GM12878 (cell line): ENCODE measurements around the gene GFOD2. TPM values are rescaled to one million over a fixed set of nuclear protein-coding genes. Genes with fewer than 3 reads are reported as not detected.

ENCODE experiments used
- BCL3 ChIP-seq: IDR thresholded peaks from 2 replicates; pipeline ENCODE4 v1.6.1; 2011; ENCODE audit warnings: borderline replicate concordance, low read depth, mild to moderate bottlenecking, moderate library complexity, low read length; ENCODE audit not compliant: insufficient read depth, poor library complexity, severe bottlenecking
- CHD1 ChIP-seq: IDR thresholded peaks from 2 replicates; pipeline ENCODE4 v1.6.1; 2012; ENCODE audit warnings: low read depth, low read length, improper control_type of control experiment
- FOS ChIP-seq: IDR thresholded peaks from 3 replicates; pipeline ENCODE4 v1.6.1; 2011; ENCODE audit warnings: borderline replicate concordance; ENCODE audit not compliant: insufficient read length; ENCODE audit errors: extremely low read depth
- LARP7 ChIP-seq: fragments of 450-650 bp; IDR thresholded peaks from 2 replicates; pipeline ENCODE4 v1.6.1; 2017; ENCODE audit warnings: mild to moderate bottlenecking
- MYB ChIP-seq: fragments of 150-350 bp; IDR thresholded peaks from 2 replicates; pipeline ENCODE4 v1.6.1; 2014; ENCODE audit warnings: mild to moderate bottlenecking, low read depth, low read length, borderline replicate concordance
- NFYB ChIP-seq: IDR thresholded peaks from 2 replicates; pipeline ENCODE4 v1.6.1; 2011; ENCODE audit warnings: low read depth, mild to moderate bottlenecking, low read length, improper control_type of control experiment, moderate library complexity; ENCODE audit not compliant: insufficient read depth
- PKNOX1 ChIP-seq: fragments of 450-650 bp; IDR thresholded peaks from 2 replicates; pipeline ENCODE4 v1.6.1; 2016; ENCODE audit warnings: mild to moderate bottlenecking
- RCOR1 ChIP-seq: conservative IDR thresholded peaks from 2 replicates; pipeline ENCODE4 v1.6.1; 2012; ENCODE audit warnings: low read depth, low read length, improper control_type of control experiment
- RELA ChIP-seq: fragments of 450-650 bp; IDR thresholded peaks from 2 replicates; pipeline ENCODE4 v1.8.0; 2014; ENCODE audit warnings: borderline replicate concordance; ENCODE audit not compliant: partially characterized antibody
- RUNX3 ChIP-seq: IDR thresholded peaks from 2 replicates; pipeline ENCODE4 v1.6.1; 2012; ENCODE audit warnings: low read length, inconsistent platforms
- SIX5 ChIP-seq: IDR thresholded peaks from 2 replicates; pipeline ENCODE4 v1.6.1; 2011; ENCODE audit warnings: mild to moderate bottlenecking, low read depth, low read length, moderate library complexity; ENCODE audit not compliant: severe bottlenecking
- STAT3 ChIP-seq: IDR thresholded peaks from 2 replicates; pipeline ENCODE4 v1.6.1; 2011; ENCODE audit warnings: low read depth, low read length, improper control_type of control experiment
- TCF7 ChIP-seq: IDR thresholded peaks from 2 replicates; pipeline ENCODE4 v1.6.1; 2014; ENCODE audit warnings: antibody characterized with exemption, borderline replicate concordance
- YBX1 ChIP-seq: fragments of 450-650 bp; IDR thresholded peaks from 2 replicates; pipeline ENCODE4 v1.6.1; 2016; ENCODE audit warnings: antibody characterized with exemption
- ZBTB11 ChIP-seq: fragments of 450-650 bp; formaldehyde crosslinking; IDR thresholded peaks from 2 replicates; pipeline ENCODE4 v1.5.0; 2022; ENCODE audit warnings: mild to moderate bottlenecking, missing genetic modification characterization
- ZBTB33 ChIP-seq: fragments of 450-650 bp; IDR thresholded peaks from 2 replicates; pipeline ENCODE4 v1.6.1; 2017; ENCODE audit warnings: mild to moderate bottlenecking
- ZNF207 ChIP-seq: fragments of 450-650 bp; IDR thresholded peaks from 2 replicates; pipeline ENCODE4 v1.6.1; 2014; ENCODE audit warnings: antibody characterized with exemption, mild to moderate bottlenecking, borderline replicate concordance
- polyA plus RNA-seq, 11 experiments: library from polyadenylated mRNA; depleted of rRNA in 4 of 11; unstranded in 6 of 11; stranded (reverse) in 5 of 11; fragments of >200 nt; fragmentation: Nextera tagmentation in 4 of 11; fragmentation: Illumina TruSeq in 1 of 11; extraction: Ambion mirVana in 4 of 11; extraction: Trizol in 1 of 11; gene quantifications; 1 replicate in 1 of 11; 2 replicates in 10 of 11; pipeline versions ENCODE4 v1.2.1 to v1.2.3, GENCODE V29; 2011 to 2016; ENCODE audit warnings: inconsistent platforms in 2 of 11, missing spikeins in 2 of 11, low read depth in 1 of 11
- total RNA-seq, 4 experiments: library from RNA; depleted of rRNA in 3 of 4; stranded (reverse); fragments of >200 nt in 3 of 4; fragmentation: Illumina TruSeq in 1 of 4; extraction: Trizol in 1 of 4; gene quantifications; 2 replicates each; pipeline versions ENCODE4 v1.2.1 to v1.2.3, GENCODE V29; 2013 to 2021
- TF ChIP-seq, protein P1 (sequence below): fragments of 450-650 bp; IDR thresholded peaks from 2 replicates; pipeline ENCODE4 v1.6.1; 2018; ENCODE audit warnings: borderline replicate concordance, mild to moderate bottlenecking; ENCODE audit not compliant: partially characterized antibody
- TF ChIP-seq, protein P2 (sequence below): fragments of 450-650 bp; IDR thresholded peaks from 2 replicates; pipeline ENCODE4 v1.6.1; 2014; ENCODE audit warnings: mild to moderate bottlenecking

GFOD2 gene
- total and polyA plus RNA-seq, 10 of the 15 experiments (the other 5 are each of a cell fraction or from before 2014, with no cell fraction given), result 2.0 to 15.9 (median 12.0) TPM

DNA sequence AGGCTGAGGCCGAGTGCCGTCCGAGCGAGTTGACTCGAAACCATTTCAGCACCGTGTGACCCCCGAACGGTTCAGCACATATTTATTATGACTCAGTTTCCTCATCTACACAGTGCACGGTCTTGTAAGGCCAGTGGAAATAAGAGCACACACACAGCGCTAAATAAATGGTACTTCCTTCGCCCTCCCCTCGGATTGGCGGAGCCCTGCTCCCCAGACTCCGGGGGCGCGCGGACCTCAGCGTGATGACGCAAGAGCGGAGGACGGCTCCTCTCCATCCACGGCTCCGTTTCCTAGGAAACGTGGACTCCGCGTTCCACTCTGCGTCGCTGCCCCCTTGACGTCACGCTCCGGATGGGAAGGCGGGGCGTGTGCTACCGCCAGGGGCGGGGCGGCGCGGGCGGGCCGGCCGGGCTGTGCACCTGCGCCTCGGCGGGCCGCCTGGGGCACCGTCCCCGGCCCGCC, 58.5 kb downstream of the GFOD2 start, which contains the start of gene PARD6A (continued):
- TF ChIP-seq CHD1 (no peak), TCF7 (no peak), ZBTB11 (no peak), LARP7 (peak; percentile 12; the same call in 1 of the 2 replicates), ZNF207 (peak; percentile 61; the same call in 1 of the 2 replicates), RUNX3 (no peak), MYB (no peak), SIX5 (no peak), RELA (no peak), PKNOX1 (peak; percentile 43; the same call in 1 of the 2 replicates), NFYB (peak; percentile 72), YBX1 (no peak), STAT3 (no peak), FOS (no peak), RCOR1 (no peak), BCL3 (no peak), ZBTB33 (no peak)
- TF ChIP-seq, protein P1, sequence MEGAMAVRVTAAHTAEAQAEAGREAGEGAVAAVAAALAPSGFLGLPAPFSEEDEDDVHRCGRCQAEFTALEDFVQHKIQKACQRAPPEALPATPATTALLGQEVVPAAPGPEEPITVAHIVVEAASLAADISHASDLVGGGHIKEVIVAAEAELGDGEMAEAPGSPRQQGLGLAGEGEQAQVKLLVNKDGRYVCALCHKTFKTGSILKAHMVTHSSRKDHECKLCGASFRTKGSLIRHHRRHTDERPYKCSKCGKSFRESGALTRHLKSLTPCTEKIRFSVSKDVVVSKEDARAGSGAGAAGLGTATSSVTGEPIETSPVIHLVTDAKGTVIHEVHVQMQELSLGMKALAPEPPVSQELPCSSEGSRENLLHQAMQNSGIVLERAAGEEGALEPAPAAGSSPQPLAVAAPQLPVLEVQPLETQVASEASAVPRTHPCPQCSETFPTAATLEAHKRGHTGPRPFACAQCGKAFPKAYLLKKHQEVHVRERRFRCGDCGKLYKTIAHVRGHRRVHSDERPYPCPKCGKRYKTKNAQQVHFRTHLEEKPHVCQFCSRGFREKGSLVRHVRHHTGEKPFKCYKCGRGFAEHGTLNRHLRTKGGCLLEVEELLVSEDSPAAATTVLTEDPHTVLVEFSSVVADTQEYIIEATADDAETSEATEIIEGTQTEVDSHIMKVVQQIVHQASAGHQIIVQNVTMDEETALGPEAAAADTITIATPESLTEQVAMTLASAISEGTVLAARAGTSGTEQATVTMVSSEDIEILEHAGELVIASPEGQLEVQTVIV, result peak; percentile 1
- TF ChIP-seq, protein P2, sequence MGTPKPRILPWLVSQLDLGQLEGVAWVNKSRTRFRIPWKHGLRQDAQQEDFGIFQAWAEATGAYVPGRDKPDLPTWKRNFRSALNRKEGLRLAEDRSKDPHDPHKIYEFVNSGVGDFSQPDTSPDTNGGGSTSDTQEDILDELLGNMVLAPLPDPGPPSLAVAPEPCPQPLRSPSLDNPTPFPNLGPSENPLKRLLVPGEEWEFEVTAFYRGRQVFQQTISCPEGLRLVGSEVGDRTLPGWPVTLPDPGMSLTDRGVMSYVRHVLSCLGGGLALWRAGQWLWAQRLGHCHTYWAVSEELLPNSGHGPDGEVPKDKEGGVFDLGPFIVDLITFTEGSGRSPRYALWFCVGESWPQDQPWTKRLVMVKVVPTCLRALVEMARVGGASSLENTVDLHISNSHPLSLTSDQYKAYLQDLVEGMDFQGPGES, result no peak; the same call in 1 of the 2 replicates
